ENCODE results near the gene STK39.

DNA sequence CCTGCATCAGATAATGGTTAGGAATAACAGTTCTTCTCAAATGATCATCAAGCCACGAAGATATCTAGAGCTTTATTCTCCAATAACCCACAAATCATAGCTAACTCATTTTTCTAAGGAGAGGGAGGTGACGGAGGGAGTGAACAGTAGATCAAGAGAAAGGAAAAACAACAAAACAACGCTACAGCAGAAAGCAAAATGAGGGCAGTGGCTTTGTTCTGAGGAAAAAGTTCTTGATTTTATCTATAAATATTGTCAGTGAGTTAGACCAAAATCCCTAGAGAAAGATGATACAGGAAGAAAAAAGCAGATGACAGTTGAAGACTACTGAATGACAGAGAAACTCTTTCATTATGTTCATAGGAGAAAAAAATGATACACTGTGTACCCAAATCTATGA is 71.0 kb downstream of the STK39 start:
- TF ChIP-seq, protein P1, sequence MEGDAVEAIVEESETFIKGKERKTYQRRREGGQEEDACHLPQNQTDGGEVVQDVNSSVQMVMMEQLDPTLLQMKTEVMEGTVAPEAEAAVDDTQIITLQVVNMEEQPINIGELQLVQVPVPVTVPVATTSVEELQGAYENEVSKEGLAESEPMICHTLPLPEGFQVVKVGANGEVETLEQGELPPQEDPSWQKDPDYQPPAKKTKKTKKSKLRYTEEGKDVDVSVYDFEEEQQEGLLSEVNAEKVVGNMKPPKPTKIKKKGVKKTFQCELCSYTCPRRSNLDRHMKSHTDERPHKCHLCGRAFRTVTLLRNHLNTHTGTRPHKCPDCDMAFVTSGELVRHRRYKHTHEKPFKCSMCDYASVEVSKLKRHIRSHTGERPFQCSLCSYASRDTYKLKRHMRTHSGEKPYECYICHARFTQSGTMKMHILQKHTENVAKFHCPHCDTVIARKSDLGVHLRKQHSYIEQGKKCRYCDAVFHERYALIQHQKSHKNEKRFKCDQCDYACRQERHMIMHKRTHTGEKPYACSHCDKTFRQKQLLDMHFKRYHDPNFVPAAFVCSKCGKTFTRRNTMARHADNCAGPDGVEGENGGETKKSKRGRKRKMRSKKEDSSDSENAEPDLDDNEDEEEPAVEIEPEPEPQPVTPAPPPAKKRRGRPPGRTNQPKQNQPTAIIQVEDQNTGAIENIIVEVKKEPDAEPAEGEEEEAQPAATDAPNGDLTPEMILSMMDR (IDR thresholded peaks at IDR 0.05) = no peak
- TF ChIP-seq EP300 (IDR thresholded peaks at IDR 0.05) (no peak), POLR2A (IDR thresholded peaks at IDR 0.05) (no peak), POLR2AphosphoS5 (IDR thresholded peaks at IDR 0.05) (no peak)
